ENCODE data around the gene TAAR1. TPM values are rescaled to one million over a fixed set of nuclear protein-coding genes. Genes with fewer than 3 reads are reported as not detected.

TAAR1 gene
- total and polyA plus RNA-seq, 10 of the 15 experiments (the other 5 are each of a cell fraction or from before 2014, with no cell fraction given): not detected

GRCh38 chr6:132690678-132691077 is 31.7 kb upstream of the TAAR1 start:
- ATAC-seq (no peak), FAIRE-seq (no peak), DNase-seq (ENCODE audit: low read depth, low spot score) (no peak)
- H3K9ac ChIP-seq (ENCODE audit: control insufficient read depth, insufficient read depth, low read length): no peak overlapping the region
- no peak overlapping the region for H3K27ac ChIP-seq (ENCODE audit: control insufficient read depth, insufficient read depth)
- no TSS peak for BruUV-seq (replicated peaks)
- intact Hi-C loops (cut with micrococcal nuclease; ENCODE audit: unreplicated experiment): no loop called here
- H4K20me1 ChIP-seq (ENCODE audit: control insufficient read depth, insufficient read depth): no peaks in the 10 kb centered on the region
- in situ Hi-C loops (cut with MboI): no loop called here
- ChIA-PET CTCF (interaction anchor here (1.9 kb wide), 1 partner anchor 21 kb away, joined by 5 read pairs; no protein-coding TSS in a partner anchor), RAD21 (ENCODE audit: unreplicated experiment) (no interaction called here), POLR2A (no interaction called here), SMC1A (ENCODE audit: uncharacterized antibody, unreplicated experiment) (interaction anchor here (2.0 kb wide), 1 partner anchor 13 kb away, joined by 7 read pairs; no protein-coding TSS in a partner anchor)
- 58% methylated on average over 4 of the region's 4 CpGs for WGBS (ENCODE audit: insufficient coverage, insufficient replicate concordance, low lambda C conversion rate, missing lambda C conversion rate)
- H3K27me3 ChIP-seq (replicated peaks in 1 of 2; ENCODE audit: control insufficient read depth in 2 of 2, insufficient read depth in 2 of 2, low read length in 1 of 2): peaks cover 0 to 1% of the 10 kb centered on the region in 2 experiments; a peak in 1 of 4 replicates
- no peak overlapping the region for H2AFZ ChIP-seq (ENCODE audit: control insufficient read depth, low read depth, low read length)
- H3K36me3 ChIP-seq (ENCODE audit: control insufficient read depth in 2 of 2, insufficient read depth in 2 of 2, low read length in 1 of 2): no peaks in the 10 kb centered on the region
- H3K79me2 ChIP-seq (ENCODE audit: control insufficient read depth, insufficient read depth, low read length): no peaks in the 10 kb centered on the region
- H3K4me3 ChIP-seq: no peak overlapping the region
- H3K4me1 ChIP-seq (ENCODE audit: control insufficient read depth, insufficient read depth, low read length): no peaks in the 10 kb centered on the region
- H3K4me2 ChIP-seq (ENCODE audit: control insufficient read depth, insufficient read depth): no peak overlapping the region
- H3K9me3 ChIP-seq (replicated peaks; ENCODE audit: control insufficient read depth, insufficient read depth, low read length): no peaks in the 10 kb centered on the region; the same call in 2 of the 3 replicates
- TF ChIP-seq IRF5 (IDR thresholded peaks at IDR 0.05; ENCODE audit: borderline replicate concordance): no peak
- TF ChIP-seq MYB (IDR thresholded peaks at IDR 0.05; ENCODE audit: borderline replicate concordance, low read depth, low read length): no peak
- no peak for TF ChIP-seq CBX5 (IDR thresholded peaks at IDR 0.05; ENCODE audit: low read depth)
- no peak for TF ChIP-seq ELK1 (IDR thresholded peaks at IDR 0.05; ENCODE audit: low read depth, low read length)
- TF ChIP-seq EZH2 (IDR thresholded peaks at IDR 0.05; ENCODE audit: borderline replicate concordance, control insufficient read depth, low read depth, low read length): no peak
